ENCODE data around the gene HDAC5.
A peak's percentile ranks its signal among the peaks of the same experiment; 100 is the strongest.
"Not testable (repeated sequence)": the region's sequence is repeated elsewhere in the genome, so short reads cannot be mapped to it uniquely, and the experiment has no call there.

HDAC5 gene

DNA sequence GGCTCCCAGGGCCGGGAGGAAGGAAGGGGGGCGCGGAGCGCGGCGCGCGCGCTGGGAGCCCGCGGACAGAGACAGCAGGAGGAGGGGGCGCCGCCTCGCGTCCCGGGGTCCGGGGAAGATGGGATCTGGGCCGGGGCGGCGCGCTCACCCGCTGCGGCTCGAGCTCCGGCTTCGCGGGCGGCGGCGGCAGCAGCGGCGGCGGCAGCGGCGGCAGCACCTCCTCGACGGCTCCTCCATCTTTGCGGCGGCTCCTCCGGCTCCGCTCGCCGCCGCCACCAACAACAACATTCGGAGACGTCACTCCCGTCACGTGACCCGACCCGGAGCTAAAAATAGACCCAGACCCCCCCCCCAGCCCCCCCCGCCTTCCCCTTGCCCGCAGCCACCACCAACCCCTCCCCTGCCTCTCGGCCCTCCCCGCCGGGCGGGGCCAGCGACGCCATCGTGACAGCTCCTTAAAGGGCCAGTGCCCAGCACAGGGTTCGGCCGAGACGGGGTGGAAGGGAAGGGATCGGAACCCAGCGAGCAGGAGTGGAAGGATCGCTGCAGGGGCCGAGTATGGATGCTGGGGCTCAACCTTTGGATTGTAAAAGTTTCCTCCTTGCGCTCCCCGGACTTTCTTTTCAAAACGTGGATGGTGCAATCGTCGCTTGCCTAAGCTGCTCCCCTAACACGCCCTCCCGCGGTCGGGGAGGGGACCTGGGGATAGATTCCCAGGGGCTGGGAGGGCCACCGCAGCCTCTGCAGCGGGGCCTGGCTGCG, at the start of gene HDAC5:
Gene HDAC5, minus strand, starts transcription at position 286 of the 762 bp plus-strand sequence. CDS start 6,126 bp downstream, outside the sequence.
- peak; percentile 91 to 93 for DNase-seq (ENCODE audit: low read depth in 1 of 2, low spot score in 1 of 2)

GRCh38 chr17:44171931-44172455, 48.6 kb upstream of the HDAC5 start:
- no peak for DNase-seq (ENCODE audit: low read depth in 1 of 2, low spot score in 1 of 2)

DNA sequence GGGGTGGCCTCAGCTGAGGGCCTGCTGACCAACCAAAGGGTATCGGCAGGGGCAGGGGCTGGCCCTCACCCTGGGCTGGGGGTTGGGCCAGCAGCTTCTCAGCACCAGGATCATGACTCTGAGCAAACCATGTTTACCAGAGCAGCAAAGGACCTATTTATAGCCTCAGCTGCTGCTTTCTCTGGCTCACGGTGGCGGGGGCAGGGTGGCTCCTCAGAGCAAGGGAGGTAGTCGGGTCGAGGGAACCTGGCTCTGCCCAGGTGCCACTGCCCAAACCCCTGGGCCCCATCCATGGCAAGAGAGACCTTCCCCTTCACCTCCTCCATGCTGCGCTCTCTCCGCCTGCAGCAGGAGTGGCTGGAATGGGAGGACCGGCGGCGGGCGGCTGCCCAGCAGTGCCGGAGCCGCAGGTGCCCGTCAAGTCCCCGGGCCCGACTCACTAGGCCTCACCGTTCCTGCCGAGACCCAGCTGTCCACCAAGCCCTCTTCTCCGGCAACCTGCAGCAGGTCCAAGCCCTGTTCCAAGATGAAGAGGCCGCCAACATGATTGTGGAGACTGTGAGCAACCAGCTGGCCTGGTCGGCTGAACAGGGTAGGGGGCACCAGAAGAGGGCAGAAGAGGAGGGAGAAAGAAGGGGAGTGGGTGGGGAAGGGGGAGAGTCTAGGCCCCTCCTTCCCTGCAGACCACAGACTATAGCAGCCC, 47.2 kb upstream of the HDAC5 start, which contains the start of gene ASB16:
Gene ASB16, plus strand, starts transcription at position 206 of the 703 bp plus-strand sequence. Its CDS starts 86 bp downstream, at position 292.
- DNase-seq (ENCODE audit: low read depth in 1 of 2, low spot score in 1 of 2): no peak

- DNase-seq (ENCODE audit: low read depth in 1 of 2, low spot score in 1 of 2): no peak
These were observed 46.7 kb upstream of the HDAC5 start for GRCh38 chr17:44170135-44170498.

- no peak for DNase-seq (ENCODE audit: low read depth in 1 of 2, low spot score in 1 of 2)
These were observed 43.9 kb upstream of the HDAC5 start for GRCh38 chr17:44167181-44167861.

- DNase-seq (ENCODE audit: low read depth in 1 of 2, low spot score in 1 of 2): no peak
These were observed 41.0 kb upstream of the HDAC5 start for GRCh38 chr17:44164476-44164875.

GRCh38 chr17:44159519-44160210, 36.2 kb upstream of the HDAC5 start:
- no peak for DNase-seq (ENCODE audit: low read depth in 1 of 2, low spot score in 1 of 2)

- no peak for DNase-seq (ENCODE audit: low read depth in 1 of 2, low spot score in 1 of 2)
These were observed 32.0 kb upstream of the HDAC5 start for GRCh38 chr17:44155488-44155887.

DNA sequence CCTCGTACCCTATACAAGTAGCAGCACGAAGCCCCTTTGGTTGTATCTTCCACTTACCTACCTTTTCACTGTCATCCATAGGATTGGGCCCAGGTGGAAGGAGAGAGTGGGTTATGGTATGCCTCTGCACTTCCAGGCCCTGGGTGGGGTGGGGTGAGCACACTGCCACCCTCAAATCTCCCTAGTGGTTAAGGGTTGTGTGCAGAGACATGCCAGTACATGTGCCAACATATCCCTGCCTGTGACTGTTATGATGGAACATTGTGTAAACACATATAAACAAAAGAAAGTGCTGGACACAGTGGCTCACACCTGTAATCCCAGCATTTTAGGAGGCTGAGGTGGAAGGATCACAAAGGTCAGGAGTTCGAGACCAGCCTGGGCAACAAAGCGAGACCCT, 29.4 kb upstream of the HDAC5 start:
- no peak for DNase-seq (ENCODE audit: low read depth in 1 of 2, low spot score in 1 of 2)

- DNase-seq (ENCODE audit: low read depth in 1 of 2, low spot score in 1 of 2): no peak
These were observed 26.4 kb upstream of the HDAC5 start for GRCh38 chr17:44149750-44150329.

GRCh38 chr17:44149066-44149465, 25.6 kb upstream of the HDAC5 start:
- not testable (repeated sequence) for DNase-seq (ENCODE audit: low read depth in 1 of 2, low spot score in 1 of 2)

DNA sequence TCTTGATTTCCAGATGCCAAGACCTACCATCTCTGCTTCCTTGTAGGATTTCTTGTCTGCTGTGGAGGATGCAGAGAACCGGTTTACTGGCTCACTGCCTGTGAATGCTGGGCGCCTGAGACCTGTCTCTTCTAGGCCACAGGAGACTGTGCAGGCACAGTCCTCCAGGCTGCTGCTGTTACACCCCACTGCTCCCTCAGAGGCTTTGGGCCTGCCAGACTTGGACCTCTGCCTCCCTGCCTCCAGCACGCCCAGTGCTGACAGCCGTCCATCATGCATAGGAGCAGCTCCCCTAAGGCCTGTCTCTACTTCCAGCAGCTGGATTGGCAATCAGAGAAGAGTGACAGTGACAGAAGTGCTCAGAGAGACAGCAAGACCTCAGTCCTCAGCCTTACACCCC, 24.4 kb upstream of the HDAC5 start:
- no peak for DNase-seq (ENCODE audit: low read depth in 1 of 2, low spot score in 1 of 2)

- DNase-seq (ENCODE audit: low read depth in 1 of 2, low spot score in 1 of 2): no peak
These were observed 23.2 kb upstream of the HDAC5 start for GRCh38 chr17:44146375-44147346.

- no peak for DNase-seq (ENCODE audit: low read depth in 1 of 2, low spot score in 1 of 2)
These were observed 21.7 kb upstream of the HDAC5 start for GRCh38 chr17:44144966-44145739.

GRCh38 chr17:44143921-44144320, 20.5 kb upstream of the HDAC5 start:
- not testable (repeated sequence) for DNase-seq (ENCODE audit: low read depth in 1 of 2, low spot score in 1 of 2)

GRCh38 chr17:44137891-44138709, 14.7 kb upstream of the HDAC5 start:
- peak in 1 of 2 donors; percentile 50 for DNase-seq (ENCODE audit: low read depth in 1 of 2, low spot score in 1 of 2)

- no peak for DNase-seq (ENCODE audit: low read depth in 1 of 2, low spot score in 1 of 2)
These were observed 11.5 kb upstream of the HDAC5 start for GRCh38 chr17:44134752-44135568.

All from activated T-helper 1 cell treated with anti-CD3 and anti-CD28 coated beads, Interleukin-2, amount 50 U/mL, for 16 hours (primary cell).